ENCODE results near the gene MYBPC1. TPM values are rescaled to one million over a fixed set of nuclear protein-coding genes. Genes with fewer than 3 reads are reported as not detected.

MYBPC1 gene
- total RNA-seq, 2 donors from 2014 or later = not detected

DNA sequence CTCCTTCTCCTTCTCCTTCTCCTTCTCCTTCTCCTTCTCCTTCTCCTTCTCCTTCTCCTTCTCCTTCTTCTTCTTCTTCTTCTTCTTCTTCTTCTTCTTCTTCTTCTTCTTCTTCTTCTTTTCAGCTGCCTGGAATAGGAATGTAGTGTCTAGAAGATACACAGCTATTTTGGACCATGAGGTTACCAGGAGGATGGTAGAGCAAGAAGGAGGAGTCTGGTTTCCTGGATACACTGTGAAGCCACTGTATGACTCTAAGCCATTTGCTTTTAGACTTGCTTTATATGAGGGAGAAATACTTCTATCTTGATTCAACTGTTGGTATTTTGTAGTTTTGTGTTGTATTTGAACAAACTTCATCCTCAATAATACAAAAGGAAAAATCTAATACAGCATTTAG lies 3.0 kb upstream of the MYBPC1 start:
- H3K36me3 Mint-ChIP-seq (ENCODE audit: low read depth) = no peaks in the 10 kb centered on the region

DNA sequence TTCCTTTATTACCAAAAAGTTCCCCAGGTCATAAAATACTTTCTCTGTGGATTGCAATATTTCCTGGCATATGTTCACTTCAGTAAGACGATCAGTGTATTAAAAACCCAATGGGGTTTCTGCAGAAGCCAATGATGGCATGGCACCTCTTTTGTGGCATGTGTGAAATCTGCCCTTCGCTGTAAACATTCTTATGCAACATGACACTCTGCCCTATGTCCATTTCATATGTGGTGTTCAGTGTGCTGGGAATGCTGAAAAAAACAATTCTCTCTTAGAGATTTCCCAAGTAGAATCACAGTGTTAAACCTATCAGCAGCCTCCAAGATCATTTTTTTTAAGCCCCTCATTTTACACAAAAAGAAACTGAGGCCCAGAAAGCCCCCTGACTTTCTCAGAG lies 2.3 kb upstream of the MYBPC1 start:
- Mint-ChIP-seq H3K36me3 (ENCODE audit: low read depth) (no peaks in the 10 kb centered on the region), H3K4me3 (no peak overlapping the region), H3K27me3 (peaks cover 9% of the 10 kb centered on the region), H3K27ac (no peak overlapping the region), H3K9me3 (no peaks in the 10 kb centered on the region), H3K4me1 (no peaks in the 10 kb centered on the region)
- no peak for ATAC-seq (replicated peaks)

More for the DNA sequence above, 3.0 kb upstream of the MYBPC1 start:
- Mint-ChIP-seq H3K9me3 (no peaks in the 10 kb centered on the region), H3K4me1 (no peaks in the 10 kb centered on the region), H3K4me3 (no peak overlapping the region), H3K27me3 (peaks cover 9% of the 10 kb centered on the region), H3K27ac (no peak overlapping the region)
- ATAC-seq (replicated peaks) = no peak

DNA sequence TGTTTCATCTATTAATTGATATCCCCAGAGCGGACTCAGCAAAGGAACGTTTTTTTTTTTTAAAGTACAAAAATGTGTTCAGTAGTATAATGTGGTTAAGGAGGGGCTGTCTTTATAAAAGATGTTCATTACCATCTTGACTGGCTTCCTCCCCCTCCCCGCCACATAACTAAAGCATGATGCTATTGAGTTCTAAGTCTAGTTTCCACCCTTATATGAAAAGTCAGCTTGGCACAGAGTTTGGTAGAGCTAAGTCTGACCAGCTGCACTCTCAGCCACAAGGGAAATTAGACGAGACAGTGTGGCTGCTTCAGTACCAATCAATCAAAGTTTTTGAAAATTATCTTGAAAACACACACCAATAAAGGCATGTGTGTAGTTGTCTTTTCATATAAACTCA lies 1.9 kb upstream of the MYBPC1 start:
- H3K36me3 Mint-ChIP-seq (ENCODE audit: low read depth) = no peaks in the 10 kb centered on the region
- no peak overlapping the region for H3K4me3 Mint-ChIP-seq
- H3K27me3 Mint-ChIP-seq = peaks cover 4% of the 10 kb centered on the region
- no peak overlapping the region for H3K27ac Mint-ChIP-seq
- H3K9me3 Mint-ChIP-seq = no peaks in the 10 kb centered on the region
- no peak for ATAC-seq (replicated peaks)
- no peaks in the 10 kb centered on the region for H3K4me1 Mint-ChIP-seq

DNA sequence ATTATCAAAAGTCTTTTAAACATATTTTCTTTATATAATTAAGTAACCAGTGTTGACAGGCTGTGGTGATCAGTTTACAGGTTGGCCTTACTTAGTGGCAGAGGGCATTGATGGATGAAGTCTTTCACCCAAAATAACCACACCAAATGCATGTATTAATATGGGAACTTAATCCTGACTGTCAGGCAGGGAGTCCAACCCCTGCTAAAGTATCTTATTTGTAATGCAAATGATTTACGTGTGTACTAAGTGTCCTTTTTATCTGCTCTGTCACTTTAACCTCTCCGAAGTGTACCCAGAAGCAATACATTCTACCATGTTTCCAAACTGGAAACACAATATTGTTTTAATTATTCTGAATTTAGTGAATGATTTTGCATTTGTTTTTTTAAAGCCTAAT lies 1.4 kb downstream of the MYBPC1 start:
- no peaks in the 10 kb centered on the region for H3K9me3 Mint-ChIP-seq
- peaks cover 3% of the 10 kb centered on the region for H3K27me3 Mint-ChIP-seq
- no peak overlapping the region for H3K4me3 Mint-ChIP-seq
- ATAC-seq (replicated peaks) = no peak
- H3K4me1 Mint-ChIP-seq = no peaks in the 10 kb centered on the region
- no peak overlapping the region for H3K27ac Mint-ChIP-seq
- H3K36me3 Mint-ChIP-seq (ENCODE audit: low read depth) = no peaks in the 10 kb centered on the region

DNA sequence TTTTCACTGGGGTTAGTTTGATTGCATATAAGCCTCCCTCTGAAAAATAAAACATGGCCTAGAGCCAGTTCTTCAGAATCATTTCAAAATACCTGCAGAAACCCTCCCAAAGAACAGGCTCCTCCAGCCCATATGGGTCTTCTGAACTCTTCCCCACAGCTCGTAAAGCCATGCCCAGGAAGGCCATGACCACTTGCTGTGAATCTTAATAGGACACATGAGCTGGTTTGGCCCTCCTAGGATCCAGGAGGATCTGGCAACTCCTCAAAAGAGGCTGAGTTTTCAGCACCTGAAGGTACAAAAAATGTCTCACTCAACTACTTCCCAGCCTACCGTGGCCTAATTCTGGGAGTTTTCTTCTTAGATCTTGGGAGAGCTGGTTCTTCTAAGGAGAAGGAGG lies 2.4 kb downstream of the MYBPC1 start:
- H3K4me3 Mint-ChIP-seq = no peak overlapping the region
- no peaks in the 10 kb centered on the region for H3K4me1 Mint-ChIP-seq
- ATAC-seq (replicated peaks) = no peak
- H3K9me3 Mint-ChIP-seq = no peaks in the 10 kb centered on the region
- no peaks in the 10 kb centered on the region for H3K27me3 Mint-ChIP-seq
- H3K36me3 Mint-ChIP-seq (ENCODE audit: low read depth) = no peaks in the 10 kb centered on the region
- H3K27ac Mint-ChIP-seq = no peak overlapping the region

DNA sequence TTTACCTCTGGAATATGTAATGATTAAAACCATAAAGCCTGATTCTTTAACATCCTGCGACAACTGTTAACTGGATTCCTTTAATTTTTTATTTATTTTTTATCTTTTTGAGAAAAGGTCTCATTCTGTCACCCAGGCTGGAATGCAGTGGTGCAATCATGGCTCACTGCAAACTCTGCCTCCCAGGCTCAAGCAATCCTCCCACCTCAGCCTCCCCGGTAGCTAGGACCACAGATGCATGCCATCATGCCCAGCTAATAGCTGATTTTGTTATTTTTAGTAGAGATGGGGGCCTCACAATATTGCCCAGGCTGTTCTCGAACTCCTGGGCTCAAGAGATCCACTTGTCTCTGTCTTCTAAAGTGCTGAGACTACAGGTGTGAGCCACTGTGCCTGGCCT lies 3.7 kb downstream of the MYBPC1 start:
- no peak for ATAC-seq (replicated peaks)
- Mint-ChIP-seq H3K4me3 (no peak overlapping the region), H3K27me3 (no peaks in the 10 kb centered on the region), H3K9me3 (no peaks in the 10 kb centered on the region), H3K36me3 (ENCODE audit: low read depth) (no peaks in the 10 kb centered on the region), H3K4me1 (no peaks in the 10 kb centered on the region), H3K27ac (no peak overlapping the region)

DNA sequence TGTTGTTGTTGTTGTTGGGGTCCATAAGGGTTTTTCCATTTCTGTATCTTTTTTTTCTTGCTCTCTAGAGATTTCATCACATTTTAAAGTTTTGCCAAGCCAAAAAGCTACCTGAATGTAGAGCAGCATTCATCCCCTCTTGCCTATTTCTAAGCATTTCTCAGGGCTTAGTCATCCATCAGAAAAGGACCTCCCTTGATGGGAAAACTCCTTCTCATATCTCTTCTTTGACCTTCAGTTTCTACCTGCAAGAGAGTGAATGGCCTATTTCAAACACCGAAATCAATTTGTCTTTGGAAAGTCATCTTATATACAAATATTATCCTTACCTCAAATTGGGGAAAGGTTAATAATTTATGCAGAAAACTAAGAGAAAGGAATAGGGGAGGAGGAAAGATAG lies 4.5 kb downstream of the MYBPC1 start:
- Mint-ChIP-seq H3K27me3 (no peaks in the 10 kb centered on the region), H3K27ac (no peak overlapping the region), H3K9me3 (no peaks in the 10 kb centered on the region), H3K36me3 (ENCODE audit: low read depth) (no peaks in the 10 kb centered on the region), H3K4me3 (no peak overlapping the region), H3K4me1 (no peaks in the 10 kb centered on the region)
- ATAC-seq (replicated peaks) = no peak

DNA sequence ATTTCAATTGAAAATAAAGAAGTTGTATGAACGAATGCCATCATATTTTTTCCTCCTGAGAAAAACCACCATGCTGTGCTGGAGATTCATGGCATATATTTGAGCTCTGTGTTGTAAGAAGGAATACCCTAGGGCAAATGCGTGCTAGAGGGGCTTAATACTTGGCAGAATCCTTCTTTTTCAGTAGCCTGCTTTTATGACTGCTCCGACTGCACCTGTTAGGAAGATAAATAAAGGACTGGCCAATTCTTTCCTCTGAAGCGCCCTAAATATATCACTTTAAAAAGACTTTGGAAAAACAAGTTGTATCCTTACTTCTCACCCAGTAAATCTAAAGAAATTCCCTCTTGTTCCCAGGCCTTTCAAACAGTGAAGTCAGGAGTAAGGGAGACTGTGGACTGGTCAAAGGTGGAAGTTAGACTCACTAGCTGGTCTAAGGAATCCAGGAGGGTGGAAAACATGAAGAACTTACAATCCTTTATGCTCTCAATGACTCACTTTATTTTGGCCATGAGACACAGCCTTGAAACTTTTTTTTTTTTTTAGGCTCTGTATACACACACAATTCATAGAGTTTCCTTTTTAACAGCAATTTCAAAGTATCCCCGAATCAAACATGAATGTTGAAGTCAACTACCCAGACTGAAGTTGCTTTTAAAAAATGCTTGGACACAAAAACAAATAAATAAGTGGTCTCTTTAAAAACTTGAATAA lies 5.2 kb downstream of the MYBPC1 start:
- Mint-ChIP-seq H3K27me3 (no peaks in the 10 kb centered on the region), H3K4me1 (no peaks in the 10 kb centered on the region), H3K27ac (no peak overlapping the region), H3K4me3 (no peak overlapping the region), H3K36me3 (ENCODE audit: low read depth) (no peaks in the 10 kb centered on the region), H3K9me3 (no peaks in the 10 kb centered on the region)
- no peak for ATAC-seq (replicated peaks)

DNA sequence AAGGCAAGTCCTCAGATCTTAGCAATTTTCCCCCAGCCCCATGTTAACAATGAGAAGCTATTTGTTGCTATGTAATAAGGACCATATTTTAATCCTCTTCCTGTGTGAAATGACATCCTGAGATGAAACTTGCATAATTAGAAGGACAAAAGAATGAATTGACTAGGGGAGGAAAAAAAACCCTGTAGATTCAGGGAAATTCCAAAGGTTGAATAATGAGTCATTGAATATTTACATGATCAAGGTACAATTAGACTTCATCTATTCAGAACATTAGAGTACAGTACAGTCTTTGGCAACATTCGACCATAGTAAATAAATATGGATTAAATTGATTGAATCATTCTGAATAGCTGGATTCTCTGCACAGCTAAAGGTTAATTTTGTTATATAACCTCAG lies 9.4 kb downstream of the MYBPC1 start:
- H3K9me3 Mint-ChIP-seq = no peaks in the 10 kb centered on the region
- no peaks in the 10 kb centered on the region for H3K27me3 Mint-ChIP-seq
- no peaks in the 10 kb centered on the region for H3K4me1 Mint-ChIP-seq
- H3K4me3 Mint-ChIP-seq = no peak overlapping the region
- ATAC-seq (replicated peaks) = peak; percentile 34
- H3K36me3 Mint-ChIP-seq (ENCODE audit: low read depth) = no peaks in the 10 kb centered on the region
- H3K27ac Mint-ChIP-seq = no peak overlapping the region

DNA sequence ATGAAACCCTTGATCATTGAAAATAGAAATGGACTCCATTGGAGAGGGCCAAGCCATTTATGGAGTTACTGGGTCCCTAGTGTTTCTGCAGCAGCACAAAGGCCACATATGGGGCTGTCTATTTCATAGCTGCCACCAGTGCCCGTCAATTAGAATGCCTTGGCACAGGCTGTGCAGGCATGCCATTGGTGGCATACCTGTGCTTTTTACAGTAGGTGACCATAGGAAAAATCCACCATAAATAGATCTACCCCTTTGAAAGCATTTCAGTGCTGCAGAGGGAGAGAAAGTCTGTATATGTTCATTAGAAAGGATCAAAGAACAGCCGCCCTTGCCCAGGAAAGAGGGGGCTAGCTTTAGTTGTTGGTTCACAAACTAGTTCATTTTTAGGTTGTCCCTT lies 13.1 kb downstream of the MYBPC1 start:
- Mint-ChIP-seq H3K4me3 (no peak overlapping the region), H3K9me3 (no peaks in the 10 kb centered on the region), H3K27me3 (peaks cover 5% of the 10 kb centered on the region), H3K27ac (no peak overlapping the region), H3K36me3 (ENCODE audit: low read depth) (no peaks in the 10 kb centered on the region), H3K4me1 (no peaks in the 10 kb centered on the region)
- ATAC-seq (replicated peaks) = no peak

DNA sequence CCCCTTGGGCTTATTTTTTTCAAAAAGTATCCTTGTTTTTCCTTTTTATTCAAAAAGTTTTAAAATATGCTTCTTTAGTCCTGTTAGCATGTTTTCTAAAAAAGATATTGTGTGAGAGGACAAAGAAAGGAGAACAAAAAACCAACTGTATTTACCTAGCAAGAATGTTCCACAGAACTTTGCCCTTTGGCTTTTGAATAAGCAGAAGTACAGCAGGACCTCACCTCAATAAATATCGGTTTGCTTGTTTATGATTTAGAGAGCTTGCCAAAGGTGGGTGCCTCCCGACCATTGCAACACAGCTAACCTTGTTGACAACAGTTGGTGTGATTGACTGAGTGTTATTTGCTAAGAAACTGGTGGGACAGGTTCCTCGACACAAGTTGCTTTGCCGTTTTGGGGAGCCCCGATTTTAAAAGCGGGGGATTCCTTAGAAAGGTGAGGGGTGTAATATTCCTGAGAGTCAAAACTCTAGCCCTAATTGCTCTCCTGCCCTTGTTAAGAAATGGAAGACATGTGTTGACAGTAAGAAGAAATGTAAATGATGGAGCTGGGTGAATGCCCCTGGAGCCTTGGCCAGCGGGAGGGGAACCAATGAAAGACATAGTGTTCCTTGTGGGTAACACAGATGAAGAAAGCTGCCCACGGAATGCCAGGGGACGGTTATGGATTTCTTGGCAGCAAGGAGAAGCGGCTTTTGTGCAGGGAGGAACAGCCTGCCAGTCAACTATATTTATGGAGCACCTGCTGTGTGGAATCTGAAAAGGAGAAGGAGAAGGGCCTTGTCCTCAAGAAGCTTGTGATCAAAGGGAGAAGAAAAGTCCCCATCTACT lies 13.7 kb downstream of the MYBPC1 start:
- ATAC-seq (replicated peaks) = no peak
- H3K9me3 Mint-ChIP-seq = no peaks in the 10 kb centered on the region
- H3K27ac Mint-ChIP-seq = no peak overlapping the region
- H3K36me3 Mint-ChIP-seq (ENCODE audit: low read depth) = no peaks in the 10 kb centered on the region
- no peak overlapping the region for H3K4me3 Mint-ChIP-seq
- H3K27me3 Mint-ChIP-seq = peaks cover 5% of the 10 kb centered on the region
- no peaks in the 10 kb centered on the region for H3K4me1 Mint-ChIP-seq

DNA sequence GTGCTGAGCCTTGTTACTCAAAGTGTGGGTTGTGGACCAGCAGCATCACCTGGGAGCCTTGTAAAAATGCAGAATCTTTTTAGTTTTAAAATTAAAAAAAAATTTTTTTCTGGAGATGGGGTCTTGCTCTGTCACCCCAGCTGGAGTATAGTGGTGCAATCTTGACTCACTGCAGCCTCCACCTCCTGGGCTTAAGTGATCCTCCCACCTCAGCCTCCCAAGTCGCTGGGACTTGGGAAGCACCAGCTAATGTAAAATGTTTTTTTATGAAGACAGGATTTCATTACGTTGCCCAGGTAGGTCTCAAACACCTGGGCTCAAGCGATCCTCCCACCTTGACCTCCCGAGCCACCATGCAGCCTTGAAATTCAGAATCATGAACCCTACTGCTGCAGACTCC lies 14.4 kb downstream of the MYBPC1 start:
- no peak for ATAC-seq (replicated peaks)
- Mint-ChIP-seq H3K9me3 (no peaks in the 10 kb centered on the region), H3K4me1 (no peaks in the 10 kb centered on the region), H3K4me3 (no peak overlapping the region), H3K27me3 (peaks cover 5% of the 10 kb centered on the region), H3K27ac (no peak overlapping the region), H3K36me3 (ENCODE audit: low read depth) (no peaks in the 10 kb centered on the region)

DNA sequence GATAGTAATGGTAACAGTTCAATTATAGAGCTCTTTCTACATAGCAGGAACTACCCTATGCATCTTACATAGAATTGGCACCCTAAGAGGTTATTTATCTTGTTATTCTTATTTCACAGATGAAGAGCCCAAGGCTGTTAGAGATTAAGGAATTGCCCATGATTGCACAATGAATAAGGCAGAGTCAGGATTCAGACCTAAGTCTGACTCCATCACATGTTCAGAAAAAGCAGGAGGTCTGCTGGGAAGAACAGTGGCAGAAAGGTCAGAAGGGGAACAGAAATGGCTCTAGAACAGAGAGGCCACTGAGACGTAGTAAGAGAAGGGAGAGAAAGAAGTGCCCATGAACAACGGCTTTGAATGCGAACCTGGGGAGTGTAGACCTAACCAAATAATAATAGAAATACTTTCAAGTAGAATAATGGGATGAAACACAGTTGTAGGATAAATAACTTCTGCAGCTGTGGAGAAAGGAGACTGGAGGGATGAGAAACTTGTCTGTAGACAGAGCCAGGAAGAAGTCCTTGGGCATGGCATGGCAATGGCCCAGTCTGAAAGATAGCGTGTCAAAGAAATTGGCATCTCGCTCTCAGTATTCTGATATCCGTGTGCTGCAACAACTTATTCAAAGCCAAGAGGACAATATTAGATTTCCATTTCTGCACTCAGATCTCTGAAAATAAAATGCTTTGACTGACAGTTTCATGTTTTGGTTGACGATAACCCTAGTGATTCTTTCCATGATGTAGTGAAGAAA lies 17.6 kb downstream of the MYBPC1 start:
- Mint-ChIP-seq H3K36me3 (ENCODE audit: low read depth) (no peaks in the 10 kb centered on the region), H3K9me3 (no peaks in the 10 kb centered on the region), H3K27ac (no peak overlapping the region), H3K4me1 (peaks cover 10% of the 10 kb centered on the region), H3K4me3 (no peak overlapping the region), H3K27me3 (peaks cover 5% of the 10 kb centered on the region)
- no peak for ATAC-seq (replicated peaks)

DNA sequence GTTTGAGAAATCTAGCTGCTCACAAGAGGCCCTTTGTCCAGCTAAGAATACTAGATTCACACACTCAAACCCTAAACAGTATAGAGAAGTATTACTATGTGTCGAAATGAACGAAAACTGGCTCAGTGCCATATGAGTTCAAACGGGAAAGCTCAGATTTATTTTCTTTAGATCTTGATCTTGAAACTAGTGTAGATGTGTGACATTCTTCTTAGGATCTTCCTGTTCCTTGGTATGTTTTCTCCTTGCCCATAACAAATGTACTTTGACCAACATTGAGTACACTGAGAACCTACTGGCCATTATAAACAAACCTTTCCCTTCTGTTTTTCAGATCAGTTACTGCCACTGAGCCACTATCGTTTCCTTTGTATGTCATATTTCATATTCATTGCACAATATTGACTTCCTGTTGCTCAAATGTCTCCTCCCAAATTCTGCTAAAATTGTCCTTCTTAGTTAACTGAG lies 21.3 kb downstream of the MYBPC1 start:
- H3K27me3 Mint-ChIP-seq = no peaks in the 10 kb centered on the region
- H3K27ac Mint-ChIP-seq = no peak overlapping the region
- peaks cover 10% of the 10 kb centered on the region for H3K4me1 Mint-ChIP-seq
- H3K9me3 Mint-ChIP-seq = no peaks in the 10 kb centered on the region
- H3K4me3 Mint-ChIP-seq = no peak overlapping the region
- H3K36me3 Mint-ChIP-seq (ENCODE audit: low read depth) = no peaks in the 10 kb centered on the region
- ATAC-seq (replicated peaks) = no peak

Data from activated T-helper 17 cell treated with anti-CD3 and anti-CD28 coated beads, Interleukin-2, amount 50 U/mL, for 72 hours (primary cell).